ENCODE data around the gene SSTR3.
"Not testable (repeated sequence)": the region's sequence is repeated elsewhere in the genome, so short reads cannot be mapped to it uniquely, and the experiment has no call there.

Gene SSTR3

GRCh38 chr22:37212174-37212906, at the start of gene SSTR3:
SSTR3 (minus strand) TSS chr22:37212477; CDS start chr22:37207803, 4,674 bp downstream.
- no peak for DNase-seq

GRCh38 chr22:37260901-37261336, 48.6 kb upstream of the SSTR3 start:
- no peak for DNase-seq

GRCh38 chr22:37260155-37260795, 48.0 kb upstream of the SSTR3 start:
- no peak for DNase-seq

- no peak for DNase-seq
Measured at GRCh38 chr22:37259540-37260029, 47.3 kb upstream of the SSTR3 start.

GRCh38 chr22:37258753-37259401, 46.6 kb upstream of the SSTR3 start:
- no peak for DNase-seq

GRCh38 chr22:37258005-37258752, 45.9 kb upstream of the SSTR3 start:
- no peak for DNase-seq

GRCh38 chr22:37256075-37256726, 43.9 kb upstream of the SSTR3 start:
- DNase-seq = no peak

- no peak for DNase-seq
Measured at GRCh38 chr22:37255558-37256006, 43.3 kb upstream of the SSTR3 start.

- no peak for DNase-seq
Measured at GRCh38 chr22:37254867-37255233, 42.6 kb upstream of the SSTR3 start.

GRCh38 chr22:37254209-37254866, 42.1 kb upstream of the SSTR3 start:
- DNase-seq = no peak

GRCh38 chr22:37253126-37253660, 40.9 kb upstream of the SSTR3 start:
- DNase-seq = no peak

GRCh38 chr22:37251836-37252235, 39.6 kb upstream of the SSTR3 start:
- DNase-seq = not testable (repeated sequence)

GRCh38 chr22:37249986-37250385, 37.7 kb upstream of the SSTR3 start:
- DNase-seq = no peak

- DNase-seq = no peak
Measured at GRCh38 chr22:37248251-37248650, 36.0 kb upstream of the SSTR3 start.

GRCh38 chr22:37245740-37246139, 33.5 kb upstream of the SSTR3 start:
- DNase-seq = no peak

- peak; percentile 37 for DNase-seq
Measured at GRCh38 chr22:37244922-37245722, 32.8 kb upstream of the SSTR3 start.

- DNase-seq = peak; percentile 58
Measured at GRCh38 chr22:37244114-37244921, 32.0 kb upstream of the SSTR3 start, which contains the start of gene RAC2. RAC2 (minus strand) TSS chr22:37244269; CDS start chr22:37244148, 121 bp downstream.

- peak; percentile 38 for DNase-seq
Measured at GRCh38 chr22:37243402-37244113, 31.3 kb upstream of the SSTR3 start.

GRCh38 chr22:37242395-37242918, 30.2 kb upstream of the SSTR3 start:
- peak; percentile 41 for DNase-seq
